CD8-positive, alpha-beta memory T cell (primary cell): ENCODE results near the gene REM1. TPM values are rescaled to one million over a fixed set of nuclear protein-coding genes. Genes with fewer than 3 reads are reported as not detected.
"Not testable (repeated sequence)": the region's sequence is repeated elsewhere in the genome, so short reads cannot be mapped to it uniquely, and the experiment has no call there.

Experiments used
- CTCF ChIA-PET: fragments of 350-600 bp; sonication (Branson Sonifier 250); formaldehyde crosslinking; loops from one replicate; lab custom pipeline; 2021; ENCODE audit warnings: antibody characterized with exemption; lab: Charles Lee
- POLR2A ChIA-PET: fragments of 350-600 bp; sonication (Branson Sonifier 250); formaldehyde crosslinking; loops from one replicate; lab custom pipeline; 2021; ENCODE audit warnings: antibody characterized with exemption; lab: Charles Lee
- DNase-seq, 5 donors: peaks; one replicate each; pipeline versions ENCODE4 v3.0.0 to v3.0.0-alpha.2; 2020 to 2022; ENCODE audit warnings: mixed read lengths in 1 of 5
- H3K27ac ChIP-seq: one replicate; pipeline ENCODE4 v1.7.0; 2013; ENCODE audit warnings: low read depth, mild to moderate bottlenecking, low read length, moderate library complexity
- H3K27me3 ChIP-seq: 2 replicates; pipeline ENCODE4 v1.7.0; 2013; ENCODE audit warnings: low read length, mild to moderate bottlenecking; ENCODE audit not compliant: insufficient read depth, poor library complexity, severe bottlenecking
- H3K36me3 ChIP-seq: 2 replicates; pipeline ENCODE4 v1.7.0; 2013; ENCODE audit warnings: mild to moderate bottlenecking, low read length, moderate library complexity; ENCODE audit not compliant: insufficient read depth
- H3K4me1 ChIP-seq: 2 replicates; pipeline ENCODE4 v1.7.0; 2013; ENCODE audit warnings: mild to moderate bottlenecking, low read length, moderate library complexity; ENCODE audit not compliant: insufficient read depth
- H3K4me3 ChIP-seq: 2 replicates; pipeline ENCODE4 v1.7.0; 2013; ENCODE audit warnings: mild to moderate bottlenecking, low read length
- H3K9me3 ChIP-seq: 2 replicates; pipeline ENCODE4 v1.7.0; 2013; ENCODE audit warnings: mild to moderate bottlenecking, low read length
- H3K27ac Mint-ChIP-seq, 8 donors: one replicate each; pipeline ENCODE4 v1.8.0; 2020 to 2021; ENCODE audit warnings: mixed read lengths in 8 of 8, mild to moderate bottlenecking in 6 of 8, inconsistent platforms in 3 of 8, moderate library complexity in 3 of 8
- H3K27me3 Mint-ChIP-seq, 2 donors: one replicate each; pipeline ENCODE4 v1.8.0; 2020 to 2021; ENCODE audit warnings: mixed read lengths in 2 of 2, mild to moderate bottlenecking in 1 of 2, moderate library complexity in 1 of 2
- H3K36me3 Mint-ChIP-seq, 3 donors: one replicate each; pipeline ENCODE4 v1.8.0; 2020 to 2021; ENCODE audit warnings: mixed read lengths in 3 of 3, inconsistent platforms in 1 of 3, mild to moderate bottlenecking in 1 of 3
- H3K4me1 Mint-ChIP-seq, 3 donors: one replicate each; pipeline ENCODE4 v1.8.0; 2020 to 2021; ENCODE audit warnings: mixed read lengths in 3 of 3, inconsistent platforms in 1 of 3, mild to moderate bottlenecking in 1 of 3
- H3K4me3 Mint-ChIP-seq, 7 donors: one replicate each; pipeline ENCODE4 v1.8.0; 2020 to 2021; ENCODE audit warnings: mixed read lengths in 7 of 7, mild to moderate bottlenecking in 6 of 7, moderate library complexity in 4 of 7, inconsistent platforms in 2 of 7
- H3K9me3 Mint-ChIP-seq, 5 donors: one replicate each; pipeline ENCODE4 v1.8.0; 2020 to 2022; ENCODE audit warnings: mixed read lengths in 5 of 5, mild to moderate bottlenecking in 3 of 5, moderate library complexity in 2 of 5, inconsistent platforms in 1 of 5
- polyA plus RNA-seq: library from polyadenylated mRNA; unstranded; fragments of 300-500 nt; fragmentation: Illumina TruSeq; gene quantifications from one replicate; pipeline ENCODE4 v1.2.3, GENCODE V29; 2021
- total RNA-seq, 2 experiments: library from RNA; stranded (reverse); gene quantifications; one replicate each; pipeline ENCODE4 v1.2.3, GENCODE V29; 2021

Gene REM1, protein sequence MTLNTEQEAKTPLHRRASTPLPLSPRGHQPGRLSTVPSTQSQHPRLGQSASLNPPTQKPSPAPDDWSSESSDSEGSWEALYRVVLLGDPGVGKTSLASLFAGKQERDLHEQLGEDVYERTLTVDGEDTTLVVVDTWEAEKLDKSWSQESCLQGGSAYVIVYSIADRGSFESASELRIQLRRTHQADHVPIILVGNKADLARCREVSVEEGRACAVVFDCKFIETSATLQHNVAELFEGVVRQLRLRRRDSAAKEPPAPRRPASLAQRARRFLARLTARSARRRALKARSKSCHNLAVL
- not detected for total RNA-seq
- polyA plus RNA-seq: not detected

DNA sequence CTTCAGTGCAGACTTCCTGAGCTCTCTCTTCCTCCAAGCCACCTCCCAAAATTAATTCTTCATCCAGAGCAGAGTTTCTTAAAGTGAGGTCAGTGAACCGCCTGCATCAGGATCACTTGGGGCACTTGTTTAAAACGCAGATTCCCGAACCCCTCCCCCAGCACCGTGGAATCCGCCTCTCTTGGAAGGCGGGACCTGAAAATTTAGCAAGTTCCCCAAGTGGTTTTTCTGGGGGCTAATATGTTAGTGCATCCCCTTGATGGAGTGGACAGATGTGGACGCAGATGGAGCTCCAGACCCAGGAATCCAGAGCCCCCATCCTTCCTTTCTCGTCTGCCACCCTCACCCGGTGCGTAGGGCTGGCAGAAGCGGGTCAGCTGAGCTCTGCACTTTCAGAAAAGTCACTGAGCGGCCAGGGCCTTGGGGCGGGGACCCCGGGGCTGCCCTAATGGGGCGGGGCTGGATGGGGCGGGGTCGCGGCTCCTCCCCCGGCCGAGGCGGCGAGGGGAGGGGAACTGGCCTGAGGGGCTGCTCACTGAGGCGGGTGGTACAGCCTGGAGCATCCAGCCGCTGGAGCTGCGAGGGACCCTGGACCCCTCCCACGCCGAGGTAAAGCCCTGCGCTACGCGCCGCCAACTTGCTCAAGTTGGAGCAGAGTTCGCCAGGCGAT lies at the start of gene REM1, which contains the start of gene DEFB124:
TSS of gene REM1 (plus strand) at position 531 of the 670 bp plus-strand sequence. CDS start 1,158 bp downstream, outside the sequence.
TSS of gene DEFB124 (minus strand) at position 370 of the 670 bp plus-strand sequence. CDS start 2,114 bp downstream, outside the sequence.
- no peak for DNase-seq
- Histone ChIP-seq H3K9me3 (no peaks in the 10 kb centered on the region), H3K27ac (no peak within 1 kb of the TSS), H3K4me3 (no peak within 1 kb of the TSS), H3K36me3 (no peaks in the 10 kb centered on the region), H3K4me1 (no peaks in the 10 kb centered on the region), H3K27me3 (no peaks in the 10 kb centered on the region)
- ChIA-PET POLR2A (no interaction called here), CTCF (interaction anchor here (0.9 to 2.4 kb wide), 2 partner anchors 15 to 28 kb away, joined by 3 to 8 read pairs; no protein-coding TSS in a partner anchor)
- Mint-ChIP-seq H3K4me1 (peaks cover 10 to 11% (median 10%) of the 10 kb centered on the region in 3 donors), H3K4me3 (peak within 1 kb of the TSS in 2 of 7 donors; percentile 3 to 38), H3K36me3 (no peaks in the 10 kb centered on the region), H3K9me3 (peaks cover 0 to 4% (median 0%) of the 10 kb centered on the region in 5 donors), H3K27me3 (peaks cover 33 to 51% of the 10 kb centered on the region in 2 donors), H3K27ac (no peak within 1 kb of the TSS)

DNA sequence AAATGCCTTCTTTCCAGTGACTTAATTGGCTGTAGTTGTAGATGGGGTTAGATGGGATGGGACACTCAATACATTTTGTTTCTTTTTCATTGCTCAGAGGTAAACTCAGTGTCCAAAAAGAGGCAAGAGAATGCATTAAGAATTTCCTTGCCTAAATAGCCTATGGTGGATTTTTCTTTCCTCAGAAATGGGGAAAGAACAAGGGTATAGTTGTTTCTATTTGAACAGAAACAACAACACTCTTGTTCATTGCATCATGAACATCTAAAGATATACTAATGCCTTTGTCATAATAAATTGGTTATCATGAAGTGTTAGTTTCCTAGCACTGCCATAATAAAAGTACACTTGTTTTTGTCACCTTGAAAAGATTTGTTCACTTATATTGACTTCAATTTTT lies 49.3 kb upstream of the REM1 start:
- DNase-seq: no peak
- H3K4me1 Mint-ChIP-seq: no peaks in the 10 kb centered on the region
- no peaks in the 10 kb centered on the region for H3K36me3 ChIP-seq
- H3K36me3 Mint-ChIP-seq: no peaks in the 10 kb centered on the region
- no peak overlapping the region for H3K4me3 Mint-ChIP-seq
- no peak overlapping the region for H3K4me3 ChIP-seq
- no peaks in the 10 kb centered on the region for H3K27me3 ChIP-seq
- POLR2A ChIA-PET: no interaction called here
- peaks cover 0 to 5% (median 0%) of the 10 kb centered on the region in 5 donors for H3K9me3 Mint-ChIP-seq
- H3K27ac ChIP-seq: no peak overlapping the region
- no peaks in the 10 kb centered on the region for H3K9me3 ChIP-seq
- no peaks in the 10 kb centered on the region for H3K4me1 ChIP-seq
- no peak overlapping the region for H3K27ac Mint-ChIP-seq
- CTCF ChIA-PET: no interaction called here
- H3K27me3 Mint-ChIP-seq: peaks cover 4 to 14% of the 10 kb centered on the region in 2 donors

DNA sequence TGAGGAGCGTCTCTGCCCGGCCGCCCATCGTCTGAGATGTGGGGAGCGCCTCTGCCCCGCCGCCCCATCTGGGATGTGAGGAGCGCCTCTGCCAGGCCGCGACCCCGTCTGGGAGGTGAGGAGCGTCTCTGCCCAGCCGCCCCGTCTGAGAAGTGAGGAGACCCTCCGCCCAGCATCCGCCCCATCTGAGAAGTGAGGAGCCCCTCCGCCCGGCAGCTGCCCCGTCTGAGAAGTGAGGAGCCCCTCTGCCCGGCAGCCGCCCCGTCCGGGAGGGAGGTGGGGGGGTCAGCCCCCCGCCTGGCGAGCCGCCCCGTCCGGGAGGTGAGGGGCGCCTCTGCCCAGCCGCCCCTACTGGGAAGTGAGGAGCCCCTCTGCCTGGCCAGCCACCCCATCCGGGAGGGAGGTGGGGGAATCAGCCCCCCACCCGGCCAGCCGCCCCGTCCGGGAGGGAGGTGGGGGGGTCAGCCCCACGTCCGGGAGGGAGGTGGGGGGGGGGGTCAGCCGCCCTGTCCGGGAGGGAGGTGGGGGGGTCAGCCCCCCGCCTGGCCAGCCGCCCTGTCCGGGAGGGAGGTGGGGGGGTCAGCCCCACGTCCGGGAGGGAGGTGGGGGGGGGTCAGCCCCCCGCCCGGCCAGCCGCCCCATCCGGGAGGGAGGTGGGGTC lies 48.1 kb upstream of the REM1 start:
- H3K4me1 Mint-ChIP-seq, DNase-seq, H3K36me3 Mint-ChIP-seq, H3K4me3 Mint-ChIP-seq, H3K36me3 ChIP-seq, CTCF ChIA-PET, H3K9me3 Mint-ChIP-seq, POLR2A ChIA-PET, H3K4me3 ChIP-seq, H3K27ac ChIP-seq, H3K9me3 ChIP-seq, H3K4me1 ChIP-seq, H3K27ac Mint-ChIP-seq, H3K27me3 ChIP-seq: not testable (repeated sequence)
- H3K27me3 Mint-ChIP-seq: peaks cover 0 to 21% of the 10 kb centered on the region in 2 donors

DNA sequence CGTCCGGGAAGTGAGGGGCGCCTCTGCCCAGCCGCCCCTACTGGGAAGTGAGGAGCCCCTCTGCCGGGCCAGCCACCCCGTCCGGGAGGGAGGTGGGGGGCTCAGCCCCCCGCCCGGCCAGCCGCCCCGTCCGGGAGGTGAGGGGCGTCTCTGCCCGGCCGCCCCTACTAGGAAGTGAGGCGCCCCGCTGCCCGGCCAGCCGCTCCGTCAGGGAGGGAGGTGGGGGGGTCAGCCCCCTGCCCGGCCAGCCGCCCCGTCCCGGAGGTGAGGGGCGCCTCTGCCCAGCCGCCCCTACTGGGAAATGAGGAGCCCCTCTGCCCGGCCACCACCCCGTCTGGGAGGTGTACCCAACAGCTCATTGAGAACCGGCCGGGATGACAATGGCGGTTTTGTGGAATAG lies 47.5 kb upstream of the REM1 start:
- DNase-seq, H3K27ac Mint-ChIP-seq: not testable (repeated sequence)

DNA sequence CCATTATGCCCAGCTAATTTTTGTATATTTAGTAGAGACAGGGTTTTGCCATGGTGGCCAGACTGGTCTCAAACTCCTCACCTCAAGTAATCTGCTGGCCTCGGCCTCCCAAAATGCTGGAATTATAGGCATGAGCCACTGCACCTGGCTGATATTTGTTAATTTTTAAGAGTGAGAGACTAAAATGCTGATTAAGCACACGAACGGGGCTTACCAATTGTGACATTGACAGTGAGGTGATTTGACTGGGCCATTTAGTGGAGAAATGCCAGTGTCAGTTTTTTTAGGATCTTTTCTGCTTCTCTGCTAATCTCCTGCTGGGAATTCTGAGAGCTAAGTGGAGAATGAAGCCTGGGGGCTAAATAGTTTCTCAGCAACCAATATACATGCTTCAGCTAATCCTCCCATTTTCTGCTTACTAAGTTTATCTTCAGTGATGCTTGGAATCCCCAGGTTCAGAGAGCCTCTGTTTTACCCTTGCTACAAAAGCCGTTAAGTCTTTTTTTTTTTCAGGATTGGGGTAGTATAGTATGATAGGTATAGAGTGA lies 44.4 kb upstream of the REM1 start:
- peaks cover 0 to 5% (median 2%) of the 10 kb centered on the region in 5 donors for H3K9me3 Mint-ChIP-seq
- no peak overlapping the region for H3K4me3 Mint-ChIP-seq
- no peaks in the 10 kb centered on the region for H3K4me1 Mint-ChIP-seq
- CTCF ChIA-PET: no interaction called here
- no peak for DNase-seq
- Histone ChIP-seq H3K4me3 (no peak overlapping the region), H3K9me3 (no peaks in the 10 kb centered on the region), H3K27me3 (no peaks in the 10 kb centered on the region), H3K36me3 (no peaks in the 10 kb centered on the region), H3K27ac (no peak overlapping the region), H3K4me1 (no peaks in the 10 kb centered on the region)
- POLR2A ChIA-PET: no interaction called here
- no peak overlapping the region for H3K27ac Mint-ChIP-seq
- H3K27me3 Mint-ChIP-seq: peaks cover 9 to 43% of the 10 kb centered on the region in 2 donors
- H3K36me3 Mint-ChIP-seq: no peaks in the 10 kb centered on the region

More for the DNA sequence above, 47.5 kb upstream of the REM1 start:
- H3K27ac ChIP-seq, POLR2A ChIA-PET, H3K9me3 ChIP-seq, H3K36me3 Mint-ChIP-seq, H3K4me3 ChIP-seq, H3K4me1 ChIP-seq, CTCF ChIA-PET, H3K4me3 Mint-ChIP-seq, H3K4me1 Mint-ChIP-seq, H3K9me3 Mint-ChIP-seq, H3K36me3 ChIP-seq, H3K27me3 ChIP-seq: not testable (repeated sequence)
- H3K27me3 Mint-ChIP-seq: peaks cover 1 to 27% of the 10 kb centered on the region in 2 donors

DNA sequence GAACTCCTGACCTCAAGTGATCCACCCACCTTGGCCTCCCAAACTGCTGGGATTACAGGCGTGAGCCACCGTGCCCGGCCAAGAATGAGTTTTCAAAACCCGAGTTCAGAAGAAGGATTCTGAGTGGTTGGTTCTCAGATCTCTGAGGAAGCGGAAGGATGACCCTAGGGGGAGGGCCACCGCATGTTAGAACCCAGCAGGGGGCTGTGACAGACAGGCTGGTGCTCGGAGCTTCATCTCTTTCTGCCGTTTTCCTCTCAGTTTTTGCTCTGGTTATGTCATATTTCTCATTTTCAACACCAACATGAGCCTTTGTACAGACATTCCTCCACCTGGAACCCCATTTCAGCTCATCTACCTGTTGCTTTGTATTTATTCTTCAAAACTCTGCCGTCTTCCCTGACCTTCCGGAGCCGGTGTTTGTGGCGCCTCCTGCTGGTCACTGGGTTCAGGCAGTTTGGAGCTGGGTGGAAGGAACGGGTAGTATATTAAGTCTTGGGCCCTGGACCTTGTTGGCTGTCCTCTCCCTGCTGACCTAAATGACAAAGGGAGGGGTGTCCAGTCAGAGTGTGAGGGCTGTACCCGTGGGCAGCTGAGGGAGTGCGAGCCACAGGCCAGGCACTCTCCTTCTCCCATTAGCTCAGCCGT lies 35.0 kb upstream of the REM1 start, which contains the start of gene DEFB123:
TSS of gene DEFB123 (plus strand) at position 621 of the 648 bp plus-strand sequence. CDS start 67 bp downstream, outside the sequence.
- Mint-ChIP-seq H3K36me3 (no peaks in the 10 kb centered on the region), H3K27me3 (peaks cover 10 to 28% of the 10 kb centered on the region in 2 donors), H3K27ac (peak within 1 kb of the TSS in 1 of 8 donors; percentile 63), H3K4me3 (no peak within 1 kb of the TSS), H3K9me3 (no peaks in the 10 kb centered on the region), H3K4me1 (no peaks in the 10 kb centered on the region)
- Histone ChIP-seq H3K4me3 (no peak within 1 kb of the TSS), H3K27me3 (no peaks in the 10 kb centered on the region), H3K27ac (no peak within 1 kb of the TSS), H3K4me1 (no peaks in the 10 kb centered on the region), H3K9me3 (no peaks in the 10 kb centered on the region), H3K36me3 (no peaks in the 10 kb centered on the region)
- POLR2A ChIA-PET: no interaction called here
- DNase-seq: no peak
- CTCF ChIA-PET: interaction anchor here (0.9 kb wide), 1 partner anchor 20 kb away, joined by 3 read pairs; no protein-coding TSS in a partner anchor

DNA sequence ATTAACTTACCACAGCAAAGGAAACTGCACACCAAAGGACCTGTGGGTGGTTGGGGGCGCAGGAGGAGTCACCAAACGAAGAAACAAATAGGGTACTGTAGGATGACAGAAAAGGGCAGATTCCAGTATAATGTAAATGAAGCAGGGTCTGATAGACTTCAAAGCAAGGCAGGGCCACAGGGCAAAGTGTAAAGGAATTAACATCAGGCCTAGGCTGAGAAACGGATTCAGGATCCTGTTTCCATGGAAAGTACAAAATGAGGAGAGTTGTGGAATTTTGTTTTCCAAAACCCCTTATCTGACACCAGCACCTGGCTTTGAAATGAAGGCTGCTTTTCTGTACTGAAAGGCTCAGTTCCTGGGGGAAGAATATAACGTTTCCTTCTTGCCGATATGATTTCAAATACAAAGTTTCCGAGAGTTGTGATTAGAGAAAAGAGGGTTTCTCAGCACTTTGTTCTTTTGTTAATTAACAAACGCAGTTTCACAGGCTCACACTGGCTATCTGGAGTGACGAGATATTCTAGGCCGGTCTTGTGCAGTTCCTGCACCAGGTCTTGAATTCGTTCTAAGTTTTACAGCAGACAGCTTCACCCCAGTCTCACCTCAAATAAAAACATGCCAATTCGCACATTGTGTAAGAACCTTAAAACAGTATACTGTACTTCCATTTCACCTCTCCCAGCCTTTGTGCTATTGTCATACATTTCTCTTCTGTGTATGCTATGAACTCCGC lies 28.8 kb upstream of the REM1 start:
- peaks cover 0 to 1% (median 0%) of the 10 kb centered on the region in 5 donors for H3K9me3 Mint-ChIP-seq
- Histone ChIP-seq H3K36me3 (no peaks in the 10 kb centered on the region), H3K27ac (no peak overlapping the region), H3K4me3 (no peak overlapping the region), H3K4me1 (no peaks in the 10 kb centered on the region), H3K9me3 (no peaks in the 10 kb centered on the region), H3K27me3 (no peaks in the 10 kb centered on the region)
- peaks cover 4 to 41% of the 10 kb centered on the region in 2 donors for H3K27me3 Mint-ChIP-seq
- H3K4me3 Mint-ChIP-seq: no peak overlapping the region
- POLR2A ChIA-PET: no interaction called here
- no peaks in the 10 kb centered on the region for H3K4me1 Mint-ChIP-seq
- no peak overlapping the region for H3K27ac Mint-ChIP-seq
- H3K36me3 Mint-ChIP-seq: no peaks in the 10 kb centered on the region
- CTCF ChIA-PET: no interaction called here
- no peak for DNase-seq
